K562 (cell line): ENCODE data around the gene ZNF346.
A peak's percentile ranks its signal among the peaks of the same experiment; 100 is the strongest.

Experiments used
- KDM5B ChIP-seq: fragments of 200-600 bp; sonication (generic); IDR thresholded peaks from 2 replicates; pipeline ENCODE4 v1.6.1; 2012; ENCODE audit warnings: low read depth, mild to moderate bottlenecking, moderate library complexity, low read length, control low read depth, inconsistent platforms; ENCODE audit not compliant: insufficient replicate concordance
- NCOR1 ChIP-seq: fragments of 450-650 bp; IDR thresholded peaks from 2 replicates; pipeline ENCODE4 v1.6.1; 2016; ENCODE audit warnings: mild to moderate bottlenecking, moderate library complexity
- SP1 ChIP-seq: sonication (generic); formaldehyde crosslinking; IDR thresholded peaks from 2 replicates; pipeline ENCODE4 v1.8.1; 2022; ENCODE audit warnings: mild to moderate bottlenecking, missing genetic modification reagents
- ZKSCAN1 ChIP-seq: fragments of 150-350 bp; IDR thresholded peaks from 2 replicates; pipeline ENCODE4 v1.6.1; 2016; ENCODE audit warnings: low read depth, low read length
- ZNF586 ChIP-seq: fragments of 450-650 bp; formaldehyde crosslinking; conservative IDR thresholded peaks from 2 replicates; pipeline ENCODE4 v1.4.0; 2020; ENCODE audit warnings: mild to moderate bottlenecking, moderate library complexity

DNA sequence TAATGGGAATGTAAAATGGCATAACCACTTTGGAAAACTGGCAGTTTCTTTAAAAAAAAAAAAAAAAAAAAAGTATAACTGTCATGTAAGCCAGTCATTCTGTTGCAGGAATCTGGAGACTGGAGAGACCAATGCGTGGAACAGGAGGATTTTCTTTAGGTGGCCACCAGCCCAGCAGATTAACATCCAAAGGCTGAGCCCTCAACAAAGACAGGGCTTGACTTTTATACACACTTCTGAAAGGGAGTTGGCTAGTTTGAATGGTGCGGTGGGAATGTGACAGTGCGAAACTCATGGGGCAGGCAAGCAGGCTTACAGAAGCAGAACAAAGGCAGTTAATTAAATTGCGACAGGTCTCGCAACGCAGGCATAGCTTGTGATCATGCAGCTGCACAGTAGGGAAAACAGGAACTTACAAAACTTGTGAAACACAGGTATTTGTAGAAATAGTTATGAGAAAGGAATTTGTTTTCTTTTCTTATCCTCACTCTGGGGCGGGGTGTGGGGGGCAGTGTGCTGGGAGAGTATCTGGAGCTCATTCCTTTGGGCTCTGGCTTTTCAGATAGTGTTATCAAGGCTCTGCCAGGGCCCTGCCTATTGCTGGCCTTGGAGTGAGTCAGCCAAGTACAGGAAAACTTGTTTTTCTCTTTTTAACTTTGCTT is 27.9 kb upstream of the ZNF346 start:
- TF ChIP-seq KDM5B (no peak), ZKSCAN1 (peak; percentile 64; the same call in 1 of the 2 replicates), ZNF586 (CRISPR knock-in tag) (no peak), NCOR1 (peak; percentile 98), SP1 (CRISPR knock-in tag) (peak; percentile 59)
